Esophagus (tissue), 2 donors: Measurements from ENCODE around the gene APOL1. TPM values are rescaled to one million over a fixed set of nuclear protein-coding genes. Genes with fewer than 3 reads are reported as not detected.

Source experiments
- H3K27ac ChIP-seq, 2 donors: one replicate each; pipeline ENCODE4 v1.5.1; 2013; ENCODE audit warnings: low read depth in 2 of 2, mild to moderate bottlenecking in 2 of 2, inconsistent platforms in 1 of 2, low read length in 1 of 2, moderate library complexity in 1 of 2
- H3K27me3 ChIP-seq, 2 donors: one replicate each; pipeline ENCODE4 v1.6.1; 2013; ENCODE audit warnings: low read length in 2 of 2, control low read depth in 1 of 2, mild to moderate bottlenecking in 1 of 2; ENCODE audit not compliant: insufficient read depth in 2 of 2, control insufficient read depth in 1 of 2
- H3K36me3 ChIP-seq, 2 donors: one replicate each; pipeline ENCODE4 v1.6.1; 2013; ENCODE audit warnings: low read length in 1 of 2; ENCODE audit not compliant: control insufficient read depth in 2 of 2, insufficient read depth in 2 of 2
- H3K4me1 ChIP-seq, 2 donors: one replicate each; pipeline ENCODE4 v1.6.1; 2013; ENCODE audit warnings: low read length in 1 of 2; ENCODE audit not compliant: control insufficient read depth in 2 of 2, insufficient read depth in 2 of 2
- H3K4me3 ChIP-seq, 2 donors: one replicate each; pipeline ENCODE4 v1.5.1; 2013; ENCODE audit warnings: low read length in 2 of 2, mild to moderate bottlenecking in 2 of 2, low read depth in 1 of 2, moderate library complexity in 1 of 2
- H3K9me3 ChIP-seq, 2 donors: one replicate each; pipeline ENCODE4 v1.6.1; 2013; ENCODE audit warnings: mild to moderate bottlenecking in 2 of 2, low read depth in 1 of 2, low read length in 1 of 2, moderate library complexity in 1 of 2; ENCODE audit not compliant: control insufficient read depth in 2 of 2, insufficient read depth in 1 of 2
- WGBS, 2 donors: extraction: QIAGEN DNeasy Blood & Tissue Kit; methylation state at CpG; one replicate each; pipeline ENCODE4 v1.1.7; 2013; 5-methylcytosine and 5-hydroxymethylcytosine counted together
- polyA plus RNA-seq, 2 donors: library from polyadenylated mRNA; stranded (reverse); fragments of 200-250 nt; gene quantifications; one replicate each; pipeline ENCODE4 v1.2.3, GENCODE V29; 2013
- donor health status: healthy with polysubstance abuse.
- donor health status: Bipolar disorder and iron deficiency.

Gene APOL1
- polyA plus RNA-seq, 2 donors = 9.8 to 10.5 TPM

GRCh38 chr22:36311386-36312085 lies 58.6 kb downstream of the APOL1 start:
- Histone ChIP-seq H3K9me3 (no peaks in the 10 kb centered on the region), H3K4me1 (no peaks in the 10 kb centered on the region), H3K36me3 (peaks cover 34 to 60% of the 10 kb centered on the region in 2 donors), H3K4me3 (no peak overlapping the region), H3K27ac (no peak overlapping the region), H3K27me3 (no peaks in the 10 kb centered on the region)
- WGBS, 2 donors = 71 to 75% methylated on average over 18 of the region's 18 CpGs

GRCh38 chr22:36315325-36315724 lies 62.4 kb downstream of the APOL1 start:
- Histone ChIP-seq H3K27ac (peak overlapping the region in 1 of 2 donors; percentile 18), H3K27me3 (no peaks in the 10 kb centered on the region), H3K4me3 (no peak overlapping the region), H3K4me1 (no peaks in the 10 kb centered on the region), H3K9me3 (no peaks in the 10 kb centered on the region), H3K36me3 (peaks cover 22 to 68% of the 10 kb centered on the region in 2 donors)
- WGBS, 2 donors = 71 to 74% methylated on average over 7 of the region's 7 CpGs

- H3K27me3 ChIP-seq = no peaks in the 10 kb centered on the region
- 95% methylated on average over 14 of the region's 14 CpGs for WGBS, 2 donors
- H3K4me1 ChIP-seq = no peaks in the 10 kb centered on the region
- H3K4me3 ChIP-seq = no peak overlapping the region
- peaks cover 18 to 66% of the 10 kb centered on the region in 2 donors for H3K36me3 ChIP-seq
- no peaks in the 10 kb centered on the region for H3K9me3 ChIP-seq
- peak overlapping the region in 1 of 2 donors; percentile 11 for H3K27ac ChIP-seq
These were observed 63.5 kb downstream of the APOL1 start for GRCh38 chr22:36316419-36316818.

Other genes starting within 250 kb of the APOL1 start
- 10 to 100 TPM; 22.6 to 31.1 TPM for gene RBFOX2, start 224.3 kb upstream of the APOL1 start, polyA plus RNA-seq
- 10 to 100 TPM; 10.2 to 10.6 TPM for gene APOL3, start 92.4 kb upstream of the APOL1 start, polyA plus RNA-seq
- 1 to 10 TPM; 2.4 to 2.5 TPM for gene APOL4, start 51.3 kb upstream of the APOL1 start, polyA plus RNA-seq
- 10 to 100 TPM in 1 of 2 donors, 1 to 10 TPM in 1; 9.2 to 14.9 TPM for gene APOL2, start 13.6 kb upstream of the APOL1 start, polyA plus RNA-seq
- 100 to 1,000 TPM; 107 to 114 TPM for gene MYH9, start 134.8 kb downstream of the APOL1 start, polyA plus RNA-seq
- gene TXN2, start 228.5 kb downstream of the APOL1 start, polyA plus RNA-seq = 10 to 100 TPM; 53.5 to 81.8 TPM